ENCODE results near the gene CHL1.

GRCh38 chr3:229183-229661 is 32.7 kb downstream of the CHL1 start:
- no peak for TF ChIP-seq CTCF (IDR thresholded peaks at IDR 0.05)
- no peak for TF ChIP-seq POLR2AphosphoS5 (IDR thresholded peaks at IDR 0.05)
- no peak for TF ChIP-seq POLR2A (IDR thresholded peaks at IDR 0.05)

Measured in gastroesophageal sphincter (tissue), 3 donors.